Smooth muscle cell (in vitro differentiated cells): ENCODE data around the gene AP5M1. TPM values are rescaled to one million over a fixed set of nuclear protein-coding genes. Genes with fewer than 3 reads are reported as not detected.

ENCODE experiments used
- DNase-seq: peaks from one replicate; lab custom pipeline; 2025; ENCODE audit not compliant: unreplicated experiment; lab: John Stamatoyannopoulos, UW
- H2AFZ ChIP-seq: fragments of 200-600 bp; sonication (generic); 2 replicates; pipeline ENCODE4 v1.6.0; 2016; ENCODE audit warnings: antibody characterized with exemption, low read depth, mild to moderate bottlenecking
- H3F3A ChIP-seq: fragments of 200-600 bp; sonication (generic); 2 replicates; pipeline ENCODE4 v1.6.0; 2017; ENCODE audit warnings: antibody characterized with exemption, low read depth
- H3K27ac ChIP-seq: fragments of 200-600 bp; sonication (generic); 2 replicates; pipeline ENCODE4 v1.5.1; 2016; ENCODE audit warnings: low read depth, mild to moderate bottlenecking
- H3K27me3 ChIP-seq: fragments of 200-600 bp; sonication (generic); 2 replicates; pipeline ENCODE4 v1.6.1; 2016; ENCODE audit warnings: low read depth, mild to moderate bottlenecking
- H3K36me3 ChIP-seq: fragments of 200-600 bp; sonication (generic); 2 replicates; pipeline ENCODE4 v1.5.1; 2016; ENCODE audit warnings: low read depth
- H3K4me1 ChIP-seq: fragments of 200-600 bp; sonication (generic); 2 replicates; pipeline ENCODE4 v1.5.1; 2016; ENCODE audit warnings: low read depth
- H3K4me2 ChIP-seq: fragments of 200-600 bp; sonication (generic); 2 replicates; pipeline ENCODE4 v1.6.0; 2016; ENCODE audit warnings: mild to moderate bottlenecking
- H3K4me3 ChIP-seq: fragments of 200-600 bp; sonication (generic); 2 replicates; pipeline ENCODE4 v1.5.1; 2016; ENCODE audit warnings: mild to moderate bottlenecking
- H3K79me2 ChIP-seq: fragments of 200-600 bp; sonication (generic); 2 replicates; pipeline ENCODE4 v1.6.0; 2016; ENCODE audit warnings: low read depth, mild to moderate bottlenecking
- H3K9ac ChIP-seq: fragments of 200-600 bp; sonication (generic); 2 replicates; pipeline ENCODE4 v1.6.0; 2016; ENCODE audit warnings: low read depth
- H3K9me3 ChIP-seq: fragments of 200-600 bp; sonication (generic); replicated peaks from 2 replicates; pipeline ENCODE4 v1.5.1; 2016; ENCODE audit warnings: low read depth
- H4K20me1 ChIP-seq: fragments of 200-600 bp; sonication (generic); 2 replicates; pipeline ENCODE4 v1.6.0; 2016; ENCODE audit warnings: low read depth
- CTCF ChIP-seq: fragments of 200-600 bp; sonication (generic); IDR thresholded peaks from 2 replicates; pipeline ENCODE4 v1.5.1; 2017; ENCODE audit warnings: borderline replicate concordance, mild to moderate bottlenecking, antibody characterized with exemption; ENCODE audit not compliant: insufficient read depth, poor library complexity, severe bottlenecking
- WGBS: methylation state at CpG from one replicate; pipeline ENCODE4 v1.1.7; 2016; ENCODE audit warnings: low lambda C conversion rate; 5-methylcytosine and 5-hydroxymethylcytosine counted together
- polyA plus RNA-seq: library from polyadenylated mRNA; unstranded; fragments of >200 nt; fragmentation: Nextera tagmentation; extraction: Ambion mirVana; gene quantifications from 2 replicates; pipeline ENCODE4 v1.2.1, GENCODE V29; 2016
- total RNA-seq: library from RNA; depleted of rRNA; stranded (reverse); fragments of >200 nt; gene quantifications from 2 replicates; pipeline ENCODE4 v1.2.3, GENCODE V29; 2014

Gene AP5M1
- total and polyA plus RNA-seq, 2 experiments from 2014 or later: 15.7 to 21.7 TPM

- H3K9me3 ChIP-seq: no peaks in the 10 kb centered on the region
- H3K9ac ChIP-seq: no peak overlapping the region
- H3K4me3 ChIP-seq: no peak overlapping the region
- no peak for DNase-seq
- H3K36me3 ChIP-seq: peaks cover 3% of the 10 kb centered on the region
- no peak overlapping the region for H3K4me2 ChIP-seq
- H3K4me1 ChIP-seq: peaks cover 52% of the 10 kb centered on the region
- H3K27me3 ChIP-seq: no peaks in the 10 kb centered on the region
- TF ChIP-seq CTCF: no peak
- H4K20me1 ChIP-seq: no peaks in the 10 kb centered on the region
- H2AFZ ChIP-seq: no peak overlapping the region
- 41% methylated on average over 2 of the region's 2 CpGs for WGBS
- H3F3A ChIP-seq: no peaks in the 10 kb centered on the region
- H3K79me2 ChIP-seq: no peaks in the 10 kb centered on the region
- no peak overlapping the region for H3K27ac ChIP-seq
These were observed 19.0 kb downstream of the AP5M1 start for GRCh38 chr14:57287745-57288144.

- TF ChIP-seq CTCF: no peak
- Histone ChIP-seq H3K36me3 (peaks cover 3% of the 10 kb centered on the region), H3F3A (no peaks in the 10 kb centered on the region), H3K4me1 (peaks cover 82% of the 10 kb centered on the region), H3K27me3 (no peaks in the 10 kb centered on the region), H3K9ac (no peak overlapping the region), H3K4me3 (no peak overlapping the region), H3K79me2 (no peaks in the 10 kb centered on the region), H2AFZ (no peak overlapping the region), H3K4me2 (no peak overlapping the region), H3K9me3 (no peaks in the 10 kb centered on the region), H3K27ac (no peak overlapping the region), H4K20me1 (no peaks in the 10 kb centered on the region)
- no peak for DNase-seq
- 53% methylated on average over 5 of the region's 5 CpGs for WGBS
These were observed 22.0 kb downstream of the AP5M1 start for GRCh38 chr14:57290751-57291150.

GRCh38 chr14:57291692-57292647 lies 23.2 kb downstream of the AP5M1 start:
- Histone ChIP-seq H3K9me3 (no peaks in the 10 kb centered on the region), H3K27ac (no peak overlapping the region)

More at GRCh38 chr14:57291692-57292647, 23.2 kb downstream of the AP5M1 start:
- H3K9ac ChIP-seq: no peak overlapping the region
- TF ChIP-seq CTCF: no peak
- no peaks in the 10 kb centered on the region for H3K79me2 ChIP-seq
- H3K27me3 ChIP-seq: no peaks in the 10 kb centered on the region
- H3K4me2 ChIP-seq: no peak overlapping the region
- peaks cover 3% of the 10 kb centered on the region for H3K36me3 ChIP-seq
- no peak for DNase-seq
- 45% methylated on average over 6 of the region's 6 CpGs for WGBS
- H3K4me1 ChIP-seq: peaks cover 83% of the 10 kb centered on the region
- H3K4me3 ChIP-seq: no peak overlapping the region
- no peaks in the 10 kb centered on the region for H4K20me1 ChIP-seq
- H2AFZ ChIP-seq: no peak overlapping the region
- no peaks in the 10 kb centered on the region for H3F3A ChIP-seq
